NK-92 (cell line): ENCODE measurements around the gene SMAD3.

Experiments
- DNase-seq: peaks from one replicate; lab custom pipeline; 2025; ENCODE audit not compliant: unreplicated experiment; lab: John Stamatoyannopoulos, UW

SMAD3 gene

GRCh38 chr15:67080118-67080899 is 14.9 kb downstream of the SMAD3 start:
- DNase-seq: no peak

DNA sequence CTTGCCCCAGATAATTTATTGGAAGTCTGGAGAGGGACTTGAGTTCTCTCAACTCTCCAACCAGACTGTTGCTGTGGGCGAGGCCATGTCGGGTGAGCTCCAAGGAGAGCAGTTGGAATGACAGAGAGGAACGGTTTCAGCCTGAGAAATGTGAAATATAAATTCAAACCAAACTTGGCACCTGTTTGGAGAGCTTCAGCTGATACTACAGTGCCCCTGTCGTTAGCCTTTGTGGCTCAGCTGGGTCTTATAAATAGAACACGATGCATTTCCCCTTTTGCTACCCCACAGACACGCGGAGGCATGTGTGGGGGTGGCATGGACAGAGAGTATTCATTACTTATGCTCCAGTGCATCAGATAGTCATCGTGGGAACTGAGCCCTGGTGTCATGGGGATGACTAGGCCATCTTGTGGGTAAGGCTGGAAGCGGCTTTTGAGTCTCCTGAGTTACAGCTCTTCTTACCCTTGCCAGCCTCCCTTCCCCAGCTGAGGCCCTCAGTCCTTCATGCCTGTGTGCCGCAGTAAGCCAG is 15.6 kb downstream of the SMAD3 start:
- DNase-seq: no peak

DNA sequence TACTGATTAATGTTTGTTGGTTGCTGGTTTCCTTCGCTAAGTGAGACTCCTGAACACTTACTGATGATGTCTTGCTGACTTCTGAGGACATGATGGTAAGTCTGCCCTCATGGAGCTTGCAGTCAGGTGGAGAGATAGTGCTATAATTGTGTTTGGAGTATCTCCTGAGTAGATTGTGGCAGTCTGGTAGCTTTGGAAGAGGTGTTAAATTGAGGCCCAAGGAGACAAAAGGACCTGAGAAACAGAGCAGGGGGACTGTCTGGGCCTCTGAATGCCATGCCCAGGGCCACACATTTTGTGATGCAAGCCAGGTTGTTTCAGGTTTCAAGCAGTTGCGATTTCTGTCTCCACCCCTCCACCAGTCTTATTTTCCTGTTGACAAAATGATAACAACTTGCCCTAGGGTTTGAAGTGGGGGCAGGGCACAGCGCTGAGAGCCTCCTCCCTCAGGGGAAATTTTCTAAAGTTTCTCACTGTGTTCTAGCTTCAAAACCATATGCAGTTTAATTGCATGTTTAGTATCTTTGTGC is 16.7 kb downstream of the SMAD3 start:
- no peak for DNase-seq

DNA sequence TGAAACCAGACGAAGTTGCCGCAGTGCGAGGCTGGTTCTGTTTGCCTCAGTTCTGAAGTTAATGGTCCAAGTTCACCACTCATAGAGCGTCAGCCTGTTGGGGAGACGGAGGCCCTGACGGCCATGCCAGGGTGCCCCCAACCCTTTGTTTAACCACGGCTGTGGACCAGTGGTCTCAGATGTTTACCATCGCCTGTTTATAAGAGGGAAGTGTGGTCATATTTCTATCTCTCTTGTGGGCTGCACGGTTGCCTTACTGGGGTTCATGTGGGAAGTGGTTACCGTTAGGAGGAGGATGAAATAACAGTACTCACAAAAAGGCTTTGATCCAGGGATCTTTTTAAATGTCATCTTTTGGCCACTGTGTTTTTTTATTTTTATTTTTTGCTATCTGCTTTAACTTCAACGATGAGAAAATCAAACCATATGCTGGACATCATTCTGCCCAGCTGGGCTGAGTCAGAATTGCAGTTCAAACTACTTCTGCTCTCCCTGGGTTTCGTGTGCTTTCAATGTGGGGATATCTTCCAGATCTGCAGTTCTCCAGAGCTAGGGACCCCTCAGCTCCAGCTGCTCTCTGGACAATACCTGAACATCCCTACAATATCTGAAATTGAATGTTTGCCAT is 17.8 kb downstream of the SMAD3 start:
- DNase-seq: no peak

GRCh38 chr15:67084561-67084960 is 19.2 kb downstream of the SMAD3 start:
- no peak for DNase-seq

- no peak for DNase-seq
These were observed 19.9 kb downstream of the SMAD3 start for GRCh38 chr15:67085237-67085817.

GRCh38 chr15:67085818-67086636 is 20.6 kb downstream of the SMAD3 start:
- DNase-seq: no peak

- no peak for DNase-seq
These were observed 21.2 kb downstream of the SMAD3 start for GRCh38 chr15:67086637-67086914.

DNA sequence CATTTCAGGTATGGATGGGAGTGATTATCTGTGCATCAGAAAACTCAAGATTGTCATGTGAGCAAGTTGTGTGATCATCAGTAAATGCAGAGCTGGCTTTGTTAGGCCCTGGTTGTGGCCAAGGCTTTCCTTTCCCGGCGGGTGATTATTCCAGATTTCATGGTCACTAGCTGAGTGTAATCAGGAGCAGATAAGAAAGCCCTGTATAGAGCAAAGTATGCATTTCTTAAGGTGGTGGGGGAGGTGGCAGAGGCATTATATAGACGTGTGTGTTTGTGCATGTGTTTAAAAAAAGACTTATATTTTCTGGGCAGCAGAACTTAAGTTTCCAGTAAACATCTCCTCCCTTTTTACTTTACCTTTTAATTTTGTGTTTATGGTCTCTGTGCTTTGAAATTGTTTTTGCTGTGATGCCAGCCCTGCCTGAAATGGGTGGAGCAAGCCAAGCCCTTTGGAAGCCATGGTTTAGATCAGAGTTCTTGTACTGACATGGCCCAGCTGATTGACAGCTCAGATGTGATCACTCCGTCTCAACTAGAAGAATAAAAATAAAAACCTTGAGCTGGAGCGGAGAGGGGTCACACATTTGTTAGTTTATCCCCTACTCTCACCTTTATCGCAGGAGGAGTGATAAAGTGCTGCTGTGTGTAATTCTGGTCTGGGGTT is 22.2 kb downstream of the SMAD3 start:
- DNase-seq: no peak

DNA sequence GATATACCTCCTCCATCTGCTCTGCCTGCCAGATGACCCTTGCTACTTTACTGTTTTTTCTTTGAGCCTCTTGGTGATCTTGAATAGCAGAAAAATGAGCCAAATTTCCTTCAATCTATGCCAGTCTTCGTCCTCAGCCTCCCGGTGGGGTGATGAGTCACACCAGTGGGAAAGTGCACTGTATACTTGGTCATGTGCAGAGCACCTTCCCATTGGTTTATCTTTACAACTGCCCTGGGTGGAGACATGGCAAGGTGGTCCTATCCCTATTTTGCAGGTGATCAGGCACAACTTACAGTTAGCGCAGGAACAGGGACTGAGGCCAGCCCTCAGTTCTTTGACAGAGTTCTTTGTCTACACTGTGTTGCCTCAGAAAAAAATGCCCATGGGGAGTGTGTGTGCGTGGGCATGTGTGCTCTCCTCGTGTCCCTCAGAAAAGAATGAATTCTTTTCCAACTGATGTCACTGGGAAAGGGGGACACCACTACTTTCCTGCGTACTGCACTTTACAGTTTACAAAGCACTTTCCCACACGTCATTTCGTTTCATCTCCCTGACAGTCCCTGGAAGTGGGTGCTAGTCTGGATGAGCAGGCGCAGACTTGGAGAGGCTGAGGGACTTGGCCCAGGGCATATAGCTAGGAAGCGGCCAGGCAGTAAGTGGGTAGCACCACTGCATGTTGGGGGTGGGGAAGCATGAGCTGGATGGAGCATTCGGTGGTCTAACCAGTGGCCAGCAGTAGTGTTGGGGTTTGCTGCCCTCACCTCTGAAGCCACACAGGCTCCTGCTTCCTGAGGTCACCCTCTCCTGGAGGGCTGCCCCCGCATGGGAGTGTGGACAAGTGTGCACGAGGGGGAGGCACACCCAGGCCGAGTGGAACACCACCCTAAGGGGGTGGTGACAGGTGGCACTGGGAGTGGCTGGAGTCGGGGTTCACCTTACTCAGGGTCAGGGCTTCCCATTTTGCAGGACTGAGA is 24.1 kb downstream of the SMAD3 start:
- no peak for DNase-seq

GRCh38 chr15:67090297-67091070 is 25.1 kb downstream of the SMAD3 start:
- no peak for DNase-seq

DNA sequence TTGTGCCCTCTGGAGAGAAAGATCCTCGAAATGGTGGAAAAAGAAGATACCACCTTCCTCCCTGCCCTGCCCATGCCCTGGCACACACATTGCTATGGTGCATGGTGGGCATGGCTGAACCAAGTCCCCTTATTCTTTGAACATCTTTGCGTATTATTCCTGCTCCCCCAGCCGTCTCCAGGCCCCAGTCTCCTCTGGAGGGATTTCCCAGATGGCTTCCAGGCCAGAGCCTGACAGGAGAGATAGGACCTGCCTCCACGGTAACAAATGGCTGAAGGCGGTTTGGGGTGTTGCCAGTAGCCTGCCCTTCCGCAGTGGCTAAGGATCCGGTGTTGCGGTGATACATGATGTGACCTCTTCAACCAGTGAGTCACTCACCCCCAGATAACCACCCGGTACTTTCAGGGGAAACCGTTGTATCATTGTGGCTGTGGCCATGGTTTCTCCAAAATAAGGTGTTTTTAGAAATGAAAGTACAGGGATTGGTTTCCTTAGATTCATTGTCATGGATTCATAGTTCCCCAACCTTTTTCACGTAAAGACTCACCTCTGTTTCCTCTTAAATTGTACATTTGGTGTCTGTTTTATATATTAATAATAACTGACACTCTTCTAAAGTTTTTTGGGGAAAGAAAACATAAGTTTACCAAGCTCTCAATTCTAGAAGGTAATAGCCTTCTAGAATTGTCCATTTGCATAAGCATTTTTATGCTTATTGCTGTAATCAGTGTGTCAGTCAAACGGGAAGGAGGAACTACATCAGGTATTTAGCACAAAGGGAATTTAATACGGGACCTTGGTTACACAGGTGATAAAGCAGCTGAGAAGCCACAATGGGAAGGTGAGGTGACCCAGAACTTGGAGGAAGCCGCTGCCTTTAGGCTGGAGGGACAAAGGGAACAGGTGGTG is 25.9 kb downstream of the SMAD3 start:
- no peak for DNase-seq

DNA sequence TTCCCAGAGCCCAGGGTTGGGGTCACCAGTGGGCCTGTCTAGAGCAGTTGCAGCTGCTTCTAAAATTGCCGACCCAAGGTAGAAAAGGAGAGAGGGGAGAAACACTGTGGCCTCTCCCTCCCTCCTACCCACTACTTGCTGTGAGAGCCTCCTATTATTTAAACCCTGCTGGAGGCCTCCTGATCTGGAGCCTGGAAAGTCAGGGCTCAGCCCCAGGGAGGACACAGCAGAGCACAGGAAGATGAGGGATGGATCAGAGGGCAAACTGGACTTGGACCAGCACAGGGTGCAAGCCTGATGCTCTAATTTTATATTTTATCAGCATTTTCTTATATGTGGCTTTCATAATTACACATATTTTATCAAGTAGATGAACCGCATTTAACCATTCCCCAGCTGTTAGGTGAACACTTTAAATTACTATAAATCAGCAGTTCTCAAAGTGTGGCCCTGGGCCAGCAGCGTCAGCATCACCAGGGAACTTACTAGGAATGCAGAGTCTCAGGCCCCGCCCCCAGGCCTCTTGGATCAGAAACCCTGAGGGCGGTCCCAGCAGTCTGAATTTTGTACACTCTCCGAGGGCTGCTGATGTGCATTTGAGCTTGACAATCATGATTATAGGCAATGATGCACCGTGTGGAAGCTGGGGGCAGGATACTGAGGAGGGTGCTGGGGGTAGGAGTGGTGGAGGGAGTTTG is 26.7 kb downstream of the SMAD3 start:
- no peak for DNase-seq

DNA sequence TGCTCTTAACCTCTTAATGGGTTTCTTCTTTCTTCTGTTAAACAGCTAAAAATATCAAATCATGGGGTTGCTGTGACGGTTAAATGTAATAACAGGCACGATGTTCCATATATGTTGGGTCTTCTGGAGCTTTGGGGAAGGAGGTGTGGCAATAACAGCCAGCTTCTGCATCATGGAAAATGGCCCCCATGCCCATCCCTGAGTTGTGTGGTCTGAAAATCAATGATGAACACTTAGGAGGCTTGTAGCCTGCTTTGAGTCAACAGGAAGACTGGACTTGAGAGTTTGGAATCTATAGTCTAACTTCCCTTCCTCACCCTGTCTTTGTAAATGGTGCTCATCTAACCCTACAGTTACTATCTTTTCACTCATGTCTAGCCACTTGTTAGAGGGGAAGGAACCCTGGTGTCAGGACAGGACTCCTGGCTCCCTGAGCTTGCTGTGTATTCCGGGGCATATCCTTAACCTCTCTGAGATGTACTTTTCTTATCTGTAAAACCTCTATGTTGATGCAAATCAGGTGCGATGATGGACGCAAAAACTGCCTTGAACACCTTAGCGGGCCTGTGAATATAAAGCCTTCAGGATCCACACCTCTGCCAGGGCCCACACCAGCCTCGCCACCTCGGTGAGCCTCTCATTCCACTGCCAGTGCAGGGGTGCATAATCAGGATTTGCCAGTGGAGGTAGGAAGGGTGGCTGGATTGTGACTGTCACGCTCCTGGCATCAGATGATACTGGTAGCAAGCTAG is 27.5 kb downstream of the SMAD3 start:
- no peak for DNase-seq

- no peak for DNase-seq
These were observed 28.1 kb downstream of the SMAD3 start for GRCh38 chr15:67093504-67093862.

DNA sequence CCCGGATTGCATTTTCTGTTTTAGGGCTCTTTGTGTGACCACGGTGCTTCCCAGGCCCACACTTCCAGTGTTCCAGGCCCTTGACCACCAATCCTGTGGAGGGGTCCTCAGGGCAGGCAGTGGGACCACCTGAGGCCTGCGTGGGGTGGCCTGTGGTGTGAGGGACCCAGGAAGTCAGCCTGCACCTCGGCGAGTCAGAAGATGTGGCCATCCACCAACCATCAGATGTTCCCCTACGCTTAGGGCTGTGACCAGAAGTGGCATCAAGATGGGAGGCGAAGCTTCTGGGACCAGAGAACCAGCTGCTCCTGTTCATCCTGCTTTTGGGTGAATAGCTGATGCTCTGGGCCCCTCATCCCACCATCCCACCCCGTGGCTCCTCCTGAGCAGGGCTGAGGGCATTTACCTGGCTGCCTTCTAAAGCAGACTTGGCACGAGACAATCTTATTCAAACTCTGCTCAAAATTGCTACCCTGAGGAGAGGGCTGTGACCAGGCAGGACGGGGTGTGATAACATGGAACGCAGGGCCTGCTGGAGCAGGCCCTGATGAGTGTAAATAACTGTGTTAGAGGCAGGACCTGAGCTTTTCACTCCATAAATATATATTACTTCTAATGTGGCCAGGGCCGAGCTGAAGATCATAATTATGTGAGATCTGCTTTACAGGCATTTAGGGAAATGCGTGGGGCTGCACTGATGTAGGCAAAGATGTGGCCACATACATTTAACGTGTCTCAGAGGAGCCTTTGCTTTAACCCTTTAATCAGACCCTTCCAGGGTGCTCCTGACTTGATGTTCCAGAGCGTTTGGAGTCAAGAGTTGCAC is 28.8 kb downstream of the SMAD3 start:
- DNase-seq: no peak
